Subcutaneous adipose tissue (tissue), 4 donors: Measurements from ENCODE around the gene TMEM94. TPM values are rescaled to one million over a fixed set of nuclear protein-coding genes. Genes with fewer than 3 reads are reported as not detected.

Source experiments
- total RNA-seq, 4 donors: library from RNA; depleted of rRNA; stranded (reverse); fragments of >200 nt; gene quantifications; one replicate each; pipeline ENCODE4 v1.1.0, GENCODE V29; 2016
- TF ChIP-seq, protein P1 (sequence below): fragments of 450-650 bp; IDR thresholded peaks from one replicate; pipeline ENCODE4 v1.5.1; 2016; ENCODE audit warnings: low read depth, mild to moderate bottlenecking, control low read depth, antibody characterized with exemption, moderate library complexity

TMEM94 gene
- total RNA-seq, 4 donors from 2014 or later, result 35.0 to 80.2 (median 45.9) TPM

- TF ChIP-seq, protein P1, sequence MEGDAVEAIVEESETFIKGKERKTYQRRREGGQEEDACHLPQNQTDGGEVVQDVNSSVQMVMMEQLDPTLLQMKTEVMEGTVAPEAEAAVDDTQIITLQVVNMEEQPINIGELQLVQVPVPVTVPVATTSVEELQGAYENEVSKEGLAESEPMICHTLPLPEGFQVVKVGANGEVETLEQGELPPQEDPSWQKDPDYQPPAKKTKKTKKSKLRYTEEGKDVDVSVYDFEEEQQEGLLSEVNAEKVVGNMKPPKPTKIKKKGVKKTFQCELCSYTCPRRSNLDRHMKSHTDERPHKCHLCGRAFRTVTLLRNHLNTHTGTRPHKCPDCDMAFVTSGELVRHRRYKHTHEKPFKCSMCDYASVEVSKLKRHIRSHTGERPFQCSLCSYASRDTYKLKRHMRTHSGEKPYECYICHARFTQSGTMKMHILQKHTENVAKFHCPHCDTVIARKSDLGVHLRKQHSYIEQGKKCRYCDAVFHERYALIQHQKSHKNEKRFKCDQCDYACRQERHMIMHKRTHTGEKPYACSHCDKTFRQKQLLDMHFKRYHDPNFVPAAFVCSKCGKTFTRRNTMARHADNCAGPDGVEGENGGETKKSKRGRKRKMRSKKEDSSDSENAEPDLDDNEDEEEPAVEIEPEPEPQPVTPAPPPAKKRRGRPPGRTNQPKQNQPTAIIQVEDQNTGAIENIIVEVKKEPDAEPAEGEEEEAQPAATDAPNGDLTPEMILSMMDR, result no peak
Measured at GRCh38 chr17:75504347-75505151, 48.1 kb downstream of the TMEM94 start.

DNA sequence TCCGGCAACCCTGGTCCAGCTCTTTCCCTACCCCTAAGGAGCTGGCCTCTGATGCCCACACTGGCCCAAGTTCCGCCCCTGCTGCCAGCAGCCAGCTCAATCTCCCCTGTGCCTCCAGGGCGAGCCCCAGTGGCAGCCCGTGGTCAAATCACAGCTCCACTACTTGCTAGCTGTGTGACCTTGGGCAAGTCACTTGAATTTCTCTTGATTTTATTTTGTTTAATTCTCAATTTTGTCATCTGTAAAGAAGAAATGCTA is 48.6 kb downstream of the TMEM94 start:
- TF ChIP-seq, protein P1, result no peak

DNA sequence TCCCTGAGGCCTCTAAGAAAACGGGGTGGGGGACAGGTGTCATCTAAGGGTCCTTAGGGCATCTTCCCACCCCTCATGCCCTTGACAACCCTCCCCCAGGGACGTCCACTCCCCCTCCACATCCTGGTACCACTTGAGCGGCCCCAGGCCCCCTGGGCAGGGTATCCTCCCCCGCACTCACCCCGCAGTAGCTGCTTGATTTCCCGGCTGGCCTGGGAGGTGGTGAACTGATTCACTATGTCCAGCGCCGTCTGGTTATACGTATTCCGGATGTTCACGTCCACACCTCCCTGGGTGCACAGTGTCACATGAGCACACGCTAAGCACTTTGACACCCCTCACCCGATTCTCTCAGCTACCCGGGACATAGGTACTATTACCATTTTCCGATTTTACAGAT is 49.2 kb downstream of the TMEM94 start:
- TF ChIP-seq, protein P1, result no peak

DNA sequence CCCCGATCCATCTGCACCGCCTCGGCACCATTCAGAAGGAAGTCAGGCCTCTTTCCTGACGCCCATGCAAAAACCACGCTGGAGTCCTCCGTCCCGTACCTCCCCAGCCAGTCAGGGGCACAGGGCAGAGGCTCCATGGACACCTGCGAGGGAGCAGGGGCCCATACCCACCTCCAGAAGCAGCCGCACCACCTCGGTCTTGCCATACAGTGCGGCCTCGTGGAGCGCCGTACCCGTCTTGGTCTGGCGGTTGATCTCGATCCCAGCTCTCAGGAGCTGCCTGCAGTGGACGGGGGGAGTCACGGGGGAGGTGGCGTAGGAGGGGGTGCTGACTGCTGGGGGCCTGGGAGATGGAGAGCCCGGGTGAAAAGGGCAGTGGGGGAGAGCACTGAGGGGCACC is 49.7 kb downstream of the TMEM94 start:
- TF ChIP-seq, protein P1, result no peak

DNA sequence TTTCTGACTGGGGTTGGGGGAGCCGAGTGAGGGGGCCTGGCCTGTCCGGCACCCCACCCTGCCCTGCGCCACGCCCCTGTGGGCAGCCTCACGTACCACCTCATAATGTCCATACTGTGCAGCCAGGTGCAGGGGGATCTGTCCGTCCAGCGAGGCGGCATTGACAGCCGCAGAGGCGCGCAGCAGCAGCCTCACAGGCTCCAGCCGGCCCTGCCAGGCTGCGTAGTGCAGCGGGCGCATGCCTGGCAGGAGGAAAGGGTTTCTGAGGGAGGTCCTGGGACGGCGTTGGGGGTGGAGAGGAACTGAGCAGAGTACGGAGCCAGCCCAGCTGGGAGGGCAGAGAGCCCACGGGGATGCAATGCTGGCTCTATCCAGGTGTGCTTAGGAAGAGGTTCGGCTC is 50.5 kb downstream of the TMEM94 start:
- TF ChIP-seq, protein P1, result no peak

DNA sequence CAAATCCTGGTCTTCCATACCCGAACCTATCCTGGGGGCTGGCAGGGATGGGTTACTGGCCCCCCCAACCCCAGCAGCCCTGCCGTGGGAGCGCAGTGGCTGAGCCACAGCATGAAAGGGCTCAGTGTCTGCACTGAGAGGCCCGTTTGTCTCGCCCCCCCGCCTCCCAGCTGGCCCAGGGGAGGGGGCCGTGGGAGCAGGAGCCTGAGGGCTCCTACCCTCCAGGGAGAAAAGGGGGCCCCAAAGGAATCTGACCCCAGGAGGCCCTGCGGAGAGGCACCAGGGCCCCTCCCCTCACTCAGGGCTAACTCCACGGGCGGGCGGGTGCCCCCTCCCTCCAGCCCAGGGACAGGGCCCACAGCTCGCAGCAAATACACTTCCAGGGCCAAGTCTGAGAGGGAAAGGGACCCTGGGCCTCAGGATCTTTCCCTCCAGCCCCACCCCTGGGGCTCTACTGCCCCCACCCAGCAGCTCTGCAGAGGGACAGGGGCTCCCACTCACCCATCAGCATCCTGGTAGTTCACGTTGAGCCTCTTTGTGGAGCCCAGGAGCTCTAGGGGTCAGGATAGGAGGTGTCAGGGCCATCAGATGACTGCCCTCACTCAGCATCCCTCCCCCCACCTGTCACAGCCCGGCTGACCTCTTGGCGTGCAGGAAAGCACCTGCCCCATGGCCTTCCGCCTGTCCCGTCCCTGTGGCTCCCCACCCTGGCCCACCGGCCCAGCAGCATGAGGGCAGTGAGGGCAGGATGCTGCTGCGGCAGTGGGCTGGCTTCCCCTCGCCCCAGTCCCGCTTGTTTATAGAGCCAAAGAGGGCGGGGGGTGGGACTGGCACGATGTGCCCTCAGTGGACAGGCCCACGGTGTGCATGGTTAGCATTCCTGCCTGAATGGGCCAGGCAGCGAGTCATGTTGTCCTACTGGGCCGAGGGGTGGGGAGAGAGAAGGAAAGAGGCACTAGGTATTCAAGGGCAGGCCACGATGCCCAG is 51.6 kb downstream of the TMEM94 start:
- TF ChIP-seq, protein P1, result no peak

DNA sequence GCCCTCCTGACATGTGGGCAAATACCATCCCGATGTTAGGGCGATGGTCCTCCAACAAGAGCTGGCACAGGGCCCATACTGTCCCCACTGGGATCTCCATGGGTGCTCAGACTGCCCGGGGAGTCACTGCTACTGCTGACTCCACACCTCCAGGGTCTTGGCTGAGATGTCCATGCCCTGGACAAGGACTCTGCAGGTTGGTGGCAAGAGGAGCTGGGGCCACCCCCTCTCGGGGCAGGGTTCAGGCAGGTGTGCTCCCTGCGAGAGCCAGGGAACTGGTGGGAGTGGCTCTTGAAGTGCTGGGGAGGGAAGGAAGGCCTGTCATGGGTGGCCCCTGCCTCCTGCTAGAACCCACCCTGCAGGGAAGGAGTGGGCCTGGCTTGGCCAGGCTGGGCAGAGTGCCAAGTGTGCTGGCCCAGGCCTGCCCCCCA is 52.5 kb downstream of the TMEM94 start:
- TF ChIP-seq, protein P1, result no peak
